DND-41 (cell line): ENCODE results near the gene MITD1.

ENCODE experiments used
- ATAC-seq: fragments of 200-7000 bp; cut with Tn5 transposase; 3 replicates; pipeline ENCODE4 v1.9.1; 2021; ENCODE audit warnings: low read depth; ENCODE audit not compliant: insufficient read depth
- DNase-seq: peaks from one replicate; pipeline ENCODE4 v3.0.0-alpha.2; 2020
- H2AFZ ChIP-seq: 2 replicates; pipeline ENCODE4 v1.6.0; 2012; ENCODE audit warnings: low read depth, low read length
- H3K27ac ChIP-seq: 2 replicates; pipeline ENCODE4 v1.5.1; 2012; ENCODE audit warnings: low read length, inconsistent platforms
- H3K27me3 ChIP-seq: fragments of 200-600 bp; sonication (generic); 2 replicates; pipeline ENCODE4 v1.6.0; 2012; ENCODE audit warnings: low read length, mild to moderate bottlenecking, inconsistent platforms; ENCODE audit not compliant: insufficient read depth, poor library complexity
- H3K36me3 ChIP-seq: 2 replicates; pipeline ENCODE4 v1.5.1; 2012; ENCODE audit warnings: low read length, inconsistent platforms; ENCODE audit not compliant: insufficient read depth
- H3K4me1 ChIP-seq: 2 replicates; pipeline ENCODE4 v1.5.1; 2012; ENCODE audit warnings: mild to moderate bottlenecking, low read length; ENCODE audit not compliant: insufficient read depth
- H3K4me2 ChIP-seq: 2 replicates; pipeline ENCODE4 v1.6.0; 2012; ENCODE audit warnings: mild to moderate bottlenecking, moderate library complexity, low read length, inconsistent platforms; ENCODE audit not compliant: insufficient read depth
- H3K4me3 ChIP-seq, 2 experiments: fragments of 200-600 bp in 1 of 2; shearing (Covaris generic) in 1 of 2; 2 replicates each; pipeline ENCODE4 v1.5.1; 2012 to 2016; ENCODE audit warnings: inconsistent platforms in 2 of 2, low read length in 2 of 2, mild to moderate bottlenecking in 2 of 2, low read depth in 1 of 2, moderate library complexity in 1 of 2
- H3K79me2 ChIP-seq: 2 replicates; pipeline ENCODE4 v1.6.0; 2012; ENCODE audit warnings: low read length, inconsistent platforms; ENCODE audit not compliant: insufficient read depth
- H3K9ac ChIP-seq: 2 replicates; pipeline ENCODE4 v1.6.0; 2012; ENCODE audit warnings: low read depth, mild to moderate bottlenecking, inconsistent platforms, low read length, moderate library complexity
- H3K9me3 ChIP-seq: 2 replicates; pipeline ENCODE4 v1.5.1; 2012; ENCODE audit warnings: low read length, moderate library complexity, mild to moderate bottlenecking, inconsistent platforms; ENCODE audit not compliant: insufficient read depth, severe bottlenecking
- H4K20me1 ChIP-seq: 2 replicates; pipeline ENCODE4 v1.6.0; 2012; ENCODE audit warnings: low read length; ENCODE audit not compliant: insufficient read depth
- CTCF ChIP-seq: IDR thresholded peaks from 2 replicates; pipeline ENCODE4 v1.5.1; 2012; ENCODE audit warnings: borderline replicate concordance, low read length, moderate library complexity, mild to moderate bottlenecking; ENCODE audit not compliant: poor library complexity, severe bottlenecking; ENCODE audit errors: extremely low read depth
- EZH2 ChIP-seq: IDR thresholded peaks from 3 replicates; pipeline ENCODE4 v1.6.1; 2012; ENCODE audit warnings: borderline replicate concordance, low read depth, mild to moderate bottlenecking, moderate library complexity, low read length, inconsistent platforms; ENCODE audit not compliant: severe bottlenecking

The MITD1 gene

GRCh38 chr2:99190548-99190947 is 9.7 kb upstream of the MITD1 start:
- ATAC-seq, result 0 out of 3 replicates have a peak, but pooled peaks have one; percentile 37
- Histone ChIP-seq H3K4me1 (peaks cover 3% of the 10 kb centered on the region; the same call in 1 of the 2 replicates), H3K79me2 (peaks cover 32% of the 10 kb centered on the region), H3K4me2 (no peak overlapping the region), H3K9ac (no peak overlapping the region), H3K36me3 (peaks cover 57% of the 10 kb centered on the region), H4K20me1 (peaks cover 4% of the 10 kb centered on the region; the same call in 1 of the 2 replicates), H3K27ac (no peak overlapping the region), H2AFZ (no peak overlapping the region), H3K9me3 (no peaks in the 10 kb centered on the region), H3K27me3 (no peaks in the 10 kb centered on the region), H3K4me3 (no peak overlapping the region)
- no peak for DNase-seq
- TF ChIP-seq EZH2, result no peak
- peak; percentile 35 for TF ChIP-seq CTCF

GRCh38 chr2:99188357-99188756 is 7.5 kb upstream of the MITD1 start:
- H3K36me3 ChIP-seq, result peaks cover 39% of the 10 kb centered on the region
- peaks cover 4% of the 10 kb centered on the region; the same call in 1 of the 2 replicates for H4K20me1 ChIP-seq
- ATAC-seq (no peak), DNase-seq (no peak)
- H3K9me3 ChIP-seq, result no peaks in the 10 kb centered on the region
- no peaks in the 10 kb centered on the region for H3K27me3 ChIP-seq
- no peak overlapping the region for H3K27ac ChIP-seq
- no peak overlapping the region for H3K4me2 ChIP-seq
- H3K79me2 ChIP-seq, result peaks cover 54% of the 10 kb centered on the region
- H3K4me1 ChIP-seq, result peaks cover 6% of the 10 kb centered on the region; the same call in 1 of the 2 replicates
- H3K4me3 ChIP-seq, result no peak overlapping the region
- no peak overlapping the region for H2AFZ ChIP-seq
- TF ChIP-seq CTCF, result no peak
- no peak for TF ChIP-seq EZH2
- no peak overlapping the region for H3K9ac ChIP-seq

- Histone ChIP-seq H3K27me3 (no peaks in the 10 kb centered on the region), H3K4me2 (no peak overlapping the region), H3K9ac (no peak overlapping the region), H3K9me3 (no peaks in the 10 kb centered on the region), H2AFZ (no peak overlapping the region), H4K20me1 (peaks cover 4% of the 10 kb centered on the region; the same call in 1 of the 2 replicates), H3K4me3 (no peak overlapping the region), H3K36me3 (peaks cover 33% of the 10 kb centered on the region), H3K27ac (no peak overlapping the region), H3K79me2 (peaks cover 67% of the 10 kb centered on the region), H3K4me1 (peaks cover 19% of the 10 kb centered on the region)
- TF ChIP-seq CTCF (no peak), EZH2 (no peak)
- no peak for DNase-seq
- ATAC-seq, result no peak
These were observed 6.2 kb upstream of the MITD1 start for GRCh38 chr2:99187011-99187410.
